ENCODE measurements around the gene SRD5A2. TPM values are rescaled to one million over a fixed set of nuclear protein-coding genes. Genes with fewer than 3 reads are reported as not detected.
A peak's percentile ranks its signal among the peaks of the same experiment; 100 is the strongest.
"Not testable (repeated sequence)": the region's sequence is repeated elsewhere in the genome, so short reads cannot be mapped to it uniquely, and the experiment has no call there.

The SRD5A2 gene
- polyA plus RNA-seq, 12 donors, result 0.03 to 0.08 (median 0.05) TPM; not detected in 4

GRCh38 chr2:31534636-31535035 is 46.1 kb downstream of the SRD5A2 start:
- no peak for DNase-seq

DNA sequence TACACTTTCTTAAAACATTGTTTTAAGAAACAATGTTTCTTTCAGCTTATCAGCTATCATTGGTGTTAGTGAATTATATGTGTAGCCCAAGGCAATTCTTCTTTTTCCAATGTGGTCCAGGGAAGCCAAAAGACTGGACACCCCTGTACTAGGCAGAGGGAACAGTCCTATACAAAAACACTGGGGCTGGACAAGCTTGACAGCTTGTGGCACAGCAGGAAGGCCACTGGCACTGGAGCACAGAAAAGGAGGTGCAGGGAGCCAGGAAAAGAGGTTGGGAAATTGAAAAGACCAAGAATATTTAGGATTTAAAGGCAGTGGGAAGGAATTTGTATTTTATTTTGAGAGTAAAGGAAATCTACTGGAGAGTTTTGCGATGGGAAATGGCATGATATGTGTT is 47.7 kb downstream of the SRD5A2 start:
- DNase-seq, result no peak

- DNase-seq, result no peak
Measured at GRCh38 chr2:31531101-31531500, 49.6 kb downstream of the SRD5A2 start.

- no peak for DNase-seq
Measured at GRCh38 chr2:31529256-31529655, 51.5 kb downstream of the SRD5A2 start.

GRCh38 chr2:31528823-31529222 is 51.9 kb downstream of the SRD5A2 start:
- DNase-seq, result no peak

DNA sequence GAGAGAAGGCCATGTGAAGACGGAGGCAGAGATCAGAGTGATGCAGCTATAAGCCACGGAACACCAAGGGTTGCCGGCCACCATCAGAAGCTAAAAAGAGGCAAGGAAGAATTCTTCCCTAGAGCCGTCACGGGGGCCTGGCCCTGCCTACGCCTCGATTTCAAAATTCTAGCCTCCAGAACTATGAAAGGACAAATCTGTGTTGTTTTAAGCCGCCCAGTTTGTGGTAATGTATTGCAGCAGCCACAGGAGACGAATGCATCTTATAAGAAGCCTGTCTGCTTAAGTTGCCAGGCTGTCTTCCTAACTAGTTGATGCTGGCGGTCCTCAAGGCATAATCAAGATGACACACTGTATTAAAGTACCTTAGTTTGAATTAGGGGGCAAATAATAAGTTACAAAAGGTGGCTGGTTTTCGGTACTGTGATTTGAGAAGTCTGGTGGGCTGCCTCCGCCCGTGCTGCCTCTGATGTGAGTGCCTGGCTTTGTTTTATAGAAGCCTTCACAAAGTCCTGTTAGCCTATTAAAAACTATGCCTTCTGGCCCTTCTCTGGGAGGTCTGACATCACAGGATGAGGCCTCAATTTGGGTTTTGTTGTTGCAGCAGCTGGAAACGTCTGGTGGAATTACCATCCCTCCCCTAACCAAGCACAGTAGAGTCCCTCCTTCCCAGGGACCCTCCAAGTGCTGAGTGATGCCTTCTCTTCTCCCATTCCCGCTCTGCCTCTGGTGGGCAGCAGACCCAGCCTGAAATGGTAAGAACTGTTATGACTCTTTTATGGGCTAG is 53.6 kb downstream of the SRD5A2 start:
- DNase-seq, result no peak

DNA sequence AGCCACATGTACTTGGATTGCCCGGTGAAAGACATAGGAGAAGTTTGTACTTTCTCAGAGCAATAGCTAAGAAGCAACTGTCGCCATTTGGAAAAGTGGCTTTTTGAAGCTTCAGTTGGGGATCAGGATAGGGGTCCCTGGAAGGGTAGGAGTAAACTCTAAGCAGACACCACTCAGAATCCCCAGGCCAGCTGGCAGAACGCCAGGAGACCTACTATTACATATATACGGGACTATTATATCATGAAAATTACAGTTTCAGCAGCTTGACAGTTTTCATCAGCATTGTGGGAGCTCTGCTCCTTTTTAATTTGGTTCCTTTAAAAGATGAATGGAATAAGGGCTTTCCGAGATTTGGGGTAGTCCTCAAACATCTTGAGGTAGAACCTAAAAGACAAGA is 54.9 kb downstream of the SRD5A2 start:
- DNase-seq, result no peak

- DNase-seq, result no peak
Measured at GRCh38 chr2:31524592-31524991, 56.1 kb downstream of the SRD5A2 start.

DNA sequence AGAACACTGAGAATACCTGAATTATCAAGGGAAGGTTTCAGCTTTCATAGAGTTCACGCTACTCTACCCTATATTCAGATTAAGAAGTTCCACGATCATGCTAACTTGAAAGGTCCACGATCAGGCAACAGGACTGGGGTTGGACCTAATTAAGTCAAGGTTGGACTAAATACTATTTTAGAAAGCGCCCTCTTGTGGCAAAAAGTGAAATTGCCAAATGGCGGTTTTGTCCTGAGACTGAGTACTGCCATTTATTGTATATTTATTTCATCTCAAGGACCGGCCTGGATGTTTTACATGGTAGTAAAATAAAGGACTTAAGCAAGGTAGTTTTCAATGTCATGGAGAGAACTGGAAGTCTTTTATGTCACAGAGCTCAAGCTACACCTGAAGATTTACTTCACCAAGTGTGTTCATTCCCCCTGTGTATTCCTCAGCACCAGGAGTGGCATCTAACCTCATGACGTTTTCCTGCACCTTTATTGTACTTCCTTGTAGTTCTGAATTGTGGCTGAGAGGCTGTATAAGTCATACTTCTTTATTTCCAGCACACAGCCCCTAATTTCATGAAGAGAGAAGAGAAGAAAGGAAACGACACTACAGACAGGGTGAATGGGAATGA is 56.8 kb downstream of the SRD5A2 start:
- DNase-seq, result peak; percentile 8

- no peak for DNase-seq
Measured at GRCh38 chr2:31522786-31523185, 58.0 kb downstream of the SRD5A2 start.

- DNase-seq, result no peak
Measured at GRCh38 chr2:31517442-31518203, 63.1 kb downstream of the SRD5A2 start.

GRCh38 chr2:31515586-31515985 is 65.2 kb downstream of the SRD5A2 start:
- DNase-seq, result no peak

- no peak for DNase-seq
Measured at GRCh38 chr2:31513553-31513952, 67.2 kb downstream of the SRD5A2 start.

DNA sequence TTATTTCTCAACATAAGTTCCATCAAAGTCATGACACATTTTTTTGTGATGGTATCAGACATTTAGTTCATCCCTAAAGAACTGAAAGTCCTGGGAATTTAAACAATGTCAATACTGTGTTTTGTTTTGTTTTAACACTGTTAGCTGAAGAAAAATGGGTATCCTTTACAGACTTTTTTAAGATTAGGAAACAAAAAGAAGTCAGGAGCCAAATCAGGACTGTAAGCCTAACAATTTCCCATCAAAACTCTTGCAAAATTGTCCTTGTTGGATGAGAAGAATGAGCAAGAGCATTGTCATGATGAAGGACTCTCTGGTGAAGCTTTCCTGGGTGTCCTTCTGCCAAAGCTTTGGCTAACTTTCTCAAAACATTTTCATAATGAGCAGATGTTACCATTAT is 69.4 kb downstream of the SRD5A2 start:
- DNase-seq, result no peak

- DNase-seq, result no peak
Measured at GRCh38 chr2:31505111-31505510, 75.6 kb downstream of the SRD5A2 start.

- no peak for DNase-seq
Measured at GRCh38 chr2:31504311-31504710, 76.4 kb downstream of the SRD5A2 start.

- DNase-seq, result not testable (repeated sequence)
Measured at GRCh38 chr2:31496451-31496874, 84.3 kb downstream of the SRD5A2 start.

DNA sequence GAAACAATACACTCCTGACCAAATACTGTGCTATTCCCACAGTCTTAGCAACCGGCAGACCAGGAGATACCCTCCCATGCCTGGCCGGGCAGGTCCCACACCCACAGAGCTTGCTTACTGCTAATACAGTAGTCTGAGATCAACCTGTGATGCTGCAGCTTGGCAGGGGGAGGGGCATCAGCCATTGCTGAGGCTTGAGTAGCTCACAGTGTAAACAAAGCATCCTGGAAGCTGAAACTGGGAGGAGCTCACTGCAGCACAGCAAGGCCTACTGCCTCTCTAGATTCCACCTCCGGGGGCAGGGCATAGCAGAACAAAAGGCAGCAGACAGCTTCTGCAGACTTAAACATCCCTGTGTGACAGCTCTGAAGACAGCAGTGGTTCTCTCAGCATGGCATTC is 91.4 kb downstream of the SRD5A2 start:
- DNase-seq, result not testable (repeated sequence)

DNA sequence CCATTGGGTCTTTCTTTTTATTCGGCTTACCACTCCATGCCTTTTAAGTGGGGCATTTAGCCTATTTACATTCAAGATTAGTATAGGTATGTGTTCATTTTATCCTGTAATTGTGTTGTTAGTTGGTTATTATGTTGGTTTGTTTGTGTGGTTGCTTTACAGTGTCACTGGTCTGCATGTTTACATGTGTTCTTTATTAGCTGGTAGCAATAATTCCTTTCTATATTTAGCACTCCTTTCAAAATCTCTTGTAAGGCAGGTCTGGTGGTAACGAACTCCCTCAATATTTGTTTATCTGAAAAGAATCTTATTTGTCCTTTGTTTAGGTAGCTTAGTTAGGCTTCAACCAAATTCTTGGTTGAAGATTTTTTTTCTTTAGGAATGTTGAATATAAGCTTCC is 97.5 kb downstream of the SRD5A2 start:
- DNase-seq, result no peak

- DNase-seq, result no peak
Measured at GRCh38 chr2:31476511-31477180, 104.1 kb downstream of the SRD5A2 start.

DNA sequence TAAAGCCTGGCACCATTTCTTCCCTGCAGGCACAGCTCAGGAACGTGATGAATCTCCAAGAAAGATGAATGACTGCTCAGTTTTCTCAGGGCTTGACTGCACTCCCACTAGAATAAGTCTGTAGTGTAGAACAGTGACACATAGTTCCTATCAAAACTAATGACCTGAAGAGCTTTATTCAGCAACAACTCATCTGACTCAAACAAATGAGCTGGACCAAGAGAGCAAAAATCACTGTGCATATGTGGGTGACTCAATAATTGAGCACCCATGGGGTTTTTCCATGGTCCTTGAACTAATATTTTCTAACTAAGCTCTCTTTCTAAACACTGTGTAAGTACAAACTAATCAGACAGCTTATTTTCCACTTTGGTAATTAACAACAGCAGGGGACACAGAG is 105.0 kb downstream of the SRD5A2 start:
- DNase-seq, result no peak

DNA sequence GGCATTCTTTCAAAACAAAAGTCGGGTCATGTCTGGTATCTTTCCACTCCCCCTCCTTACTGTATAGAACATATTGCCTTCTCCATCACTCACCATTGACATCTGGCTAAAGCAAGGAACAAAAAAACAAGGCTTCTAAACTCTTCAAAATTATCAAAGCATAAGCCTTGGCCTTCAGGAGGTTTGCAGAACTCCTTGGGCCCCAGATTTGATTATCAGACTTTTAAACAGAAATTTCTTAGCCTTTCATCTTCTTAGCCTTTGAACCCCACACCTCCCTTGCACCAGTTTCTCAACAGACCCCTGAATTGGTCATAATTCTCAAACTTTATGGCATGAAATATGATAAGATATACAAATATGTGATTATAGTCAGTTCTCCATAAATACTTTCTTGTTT is 106.4 kb downstream of the SRD5A2 start:
- no peak for DNase-seq
